A549 (cell line): ENCODE measurements around the gene CACNA1H.
A peak's percentile ranks its signal among the peaks of the same experiment; 100 is the strongest.

ENCODE experiments used
- CEBPB ChIP-seq, 2 experiments: fragments of >200 bp in 1 of 2; sonication (Bioruptor Twin) in 1 of 2; formaldehyde crosslinking in 1 of 2; IDR thresholded peaks; 2 replicates each; pipeline ENCODE4 v1.6.1; 2012 to 2016
- CTCF ChIP-seq: fragments of >200 bp; sonication (Bioruptor Twin); formaldehyde crosslinking; IDR thresholded peaks from 3 replicates; pipeline ENCODE4 v1.5.1; 2016
- JUN ChIP-seq, 2 experiments: fragments of >200 bp; sonication (Bioruptor Twin); formaldehyde crosslinking; IDR thresholded peaks; 2 replicates in 1 of 2; 3 replicates in 1 of 2; pipeline ENCODE4 v1.6.1; 2016 to 2017
- MAX ChIP-seq: IDR thresholded peaks from 2 replicates; pipeline ENCODE4 v1.6.1; 2012
- MYC ChIP-seq: IDR thresholded peaks from 2 replicates; pipeline ENCODE4 v1.6.1; 2012; ENCODE audit warnings: mild to moderate bottlenecking, inconsistent platforms, low read length, improper control_type of control experiment, borderline replicate concordance
- POLR2A ChIP-seq: IDR thresholded peaks from 2 replicates; pipeline ENCODE4 v1.6.1; 2012; ENCODE audit warnings: mild to moderate bottlenecking, low read length
- RCOR1 ChIP-seq: fragments of 150-350 bp; IDR thresholded peaks from 2 replicates; pipeline ENCODE4 v1.6.1; 2014; ENCODE audit warnings: antibody characterized with exemption, low read length, low read depth
- REST ChIP-seq: fragments of 200-600 bp; sonication (generic); IDR thresholded peaks from 2 replicates; pipeline ENCODE4 v1.6.1; 2016; ENCODE audit warnings: antibody characterized with exemption, mild to moderate bottlenecking, moderate library complexity
- SMC3 ChIP-seq: fragments of >200 bp; sonication (Bioruptor Twin); formaldehyde crosslinking; IDR thresholded peaks from 3 replicates; pipeline ENCODE4 v1.6.1; 2018; ENCODE audit warnings: inconsistent platforms

GRCh38 chr16:1182316-1182671, 29.4 kb downstream of the CACNA1H start:
- peak; percentile 72 for TF ChIP-seq MAX
- no peak for TF ChIP-seq CTCF
- no peak for TF ChIP-seq SMC3
- no peak for TF ChIP-seq POLR2A
- TF ChIP-seq MYC, result peak; percentile 70; the same call in 1 of the 2 replicates
- no peak for TF ChIP-seq CEBPB (IDR thresholded peaks at IDR 0.05)
- TF ChIP-seq REST, result no peak
- TF ChIP-seq RCOR1, result no peak
- TF ChIP-seq JUN (IDR thresholded peaks at IDR 0.05), result peak in 1 of 2 experiments; percentile 48; a peak in 1 of 5 replicates
